Spleen (tissue), 11 donors: Measurements from ENCODE around the gene P4HB. TPM values are rescaled to one million over a fixed set of nuclear protein-coding genes. Genes with fewer than 3 reads are reported as not detected.

Experiments
- DNase-seq: peaks from one replicate; pipeline ENCODE4 v3.0.0-alpha.2; 2020
- H3K27ac ChIP-seq, 8 donors: fragments of 200-600 bp; sonication (generic) in 7 of 8; 1 replicate in 4 of 8; 2 replicates in 4 of 8; pipeline versions ENCODE4 v1.5.0 to v1.8.0; 2016 to 2021; ENCODE audit warnings: inconsistent platforms in 4 of 8, mild to moderate bottlenecking in 4 of 8, moderate library complexity in 1 of 8
- H3K27me3 ChIP-seq, 7 donors: fragments of 200-600 bp; sonication (generic) in 6 of 7; replicated peaks in 1 of 7; 1 replicate in 4 of 7; 2 replicates in 3 of 7; pipeline versions ENCODE4 v1.5.0 to v1.8.0; 2016 to 2021; ENCODE audit warnings: inconsistent platforms in 3 of 7, mild to moderate bottlenecking in 1 of 7
- H3K36me3 ChIP-seq, 6 donors: fragments of 200-600 bp; sonication (generic) in 5 of 6; 1 replicate in 4 of 6; 2 replicates in 2 of 6; pipeline versions ENCODE4 v1.5.0 to v1.8.0; 2016 to 2021; ENCODE audit warnings: inconsistent platforms in 2 of 6
- H3K4me1 ChIP-seq, 6 donors: fragments of 200-600 bp; sonication (generic) in 5 of 6; 1 replicate in 3 of 6; 2 replicates in 3 of 6; pipeline versions ENCODE4 v1.5.0 to v1.8.0; 2016 to 2021; ENCODE audit warnings: inconsistent platforms in 3 of 6
- H3K4me3 ChIP-seq, 8 donors: fragments of 200-600 bp; sonication (generic) in 7 of 8; 1 replicate in 4 of 8; 2 replicates in 4 of 8; pipeline versions ENCODE4 v1.5.0 to v1.8.0; 2016 to 2021; ENCODE audit warnings: inconsistent platforms in 4 of 8, mild to moderate bottlenecking in 4 of 8, moderate library complexity in 2 of 8
- H3K9me3 ChIP-seq, 8 donors: fragments of 200-600 bp; sonication (generic) in 7 of 8; 1 replicate in 4 of 8; 2 replicates in 4 of 8; pipeline versions ENCODE4 v1.5.0 to v1.8.0; 2016 to 2021; ENCODE audit warnings: inconsistent platforms in 4 of 8
- CTCF ChIP-seq, 11 experiments: fragments of 200-600 bp in 7 of 11; fragments of 450-650 bp in 4 of 11; sonication (generic) in 4 of 11; IDR thresholded peaks in 8 of 11; conservative IDR thresholded peaks in 3 of 11; 1 replicate in 7 of 11; 2 replicates in 4 of 11; pipeline versions ENCODE4 v1.4.0 to v1.8.0; 2016 to 2021; ENCODE audit warnings: antibody characterized with exemption in 11 of 11, inconsistent platforms in 4 of 11, mild to moderate bottlenecking in 1 of 11
- POLR2A ChIP-seq, 3 donors: fragments of 450-650 bp; IDR thresholded peaks; one replicate each; pipeline ENCODE4 v1.5.1; 2017; ENCODE audit warnings: antibody characterized with exemption in 3 of 3, mild to moderate bottlenecking in 1 of 3
- POLR2AphosphoS5 ChIP-seq, 3 donors: sonication (generic); formaldehyde crosslinking; IDR thresholded peaks; one replicate each; pipeline ENCODE4 v1.5.1; 2017; ENCODE audit warnings: antibody characterized with exemption in 3 of 3
- WGBS, 5 donors: extraction: QIAGEN DNeasy Blood & Tissue Kit in 3 of 5; methylation state at CpG; one replicate each; pipeline versions ENCODE4 v1.1.5 to v1.1.7; 2013 to 2018; 5-methylcytosine and 5-hydroxymethylcytosine counted together
- intact Hi-C: fragments of 100-400 bp; cut with DNase I; formaldehyde crosslinking; loops from one replicate; pipeline ENCODE4 v1.15.0; 2023; ENCODE audit warnings: low total_unique reads
- polyA plus RNA-seq, 3 donors: library from polyadenylated mRNA; stranded (reverse); fragments of 200-250 nt; gene quantifications; one replicate each; pipeline ENCODE4 v1.2.1, GENCODE V29; 2013
- total RNA-seq, 7 donors: library from RNA; depleted of rRNA in 3 of 7; stranded (reverse); fragments of >200 nt in 3 of 7; fragmentation: NEBNext Ultra II Directional in 4 of 7; extraction: Animal tissue kit (Norgen Biotek cat#: 25700) in 4 of 7; gene quantifications; one replicate each; pipeline versions ENCODE4 v1.1.0 to v1.2.1, GENCODE V29; 2016 to 2021
- donor health status: healthy with polysubstance abuse.
- donor health status: DM: no; HTN: no; CAD: no; lungs with moderate emphysema.
- donor health status: DM: no; HTN: no; CAD: no.
- donor health status: Bipolar disorder and iron deficiency.
- donor health status: healthy.
- donor health status: DM: no; HTN: no; CAD: no.
- donor health status: DM: yes; HTN: yes; CAD: no.

P4HB gene
- total and polyA plus RNA-seq, 10 donors, result 161 to 1,208 (median 646) TPM

- H3K4me1 ChIP-seq, result peaks cover 34 to 71% (median 64%) of the 10 kb centered on the region in 6 donors
- WGBS, 5 donors, result 0 to 1% (median 0%) methylated on average over 7 to 64 of the region's 64 CpGs
- peak within 1 kb of the TSS; percentile 96 to 100 (median 98) for H3K27ac ChIP-seq
- peaks cover 0 to 41% (median 24%) of the 10 kb centered on the region in 6 donors for H3K36me3 ChIP-seq
- no peaks in the 10 kb centered on the region for H3K27me3 ChIP-seq
- TF ChIP-seq POLR2AphosphoS5 (IDR thresholded peaks at IDR 0.05) (peak in 1 of 3 donors; percentile 99), CTCF (IDR thresholded peaks at IDR 0.05 in 8 of 11, conservative IDR thresholded peaks at IDR 0.05 in 3 of 11) (no peak)
- peak within 1 kb of the TSS; percentile 77 to 99 (median 88) for H3K4me3 ChIP-seq
- H3K9me3 ChIP-seq, result no peaks in the 10 kb centered on the region
- intact Hi-C loops, result no loop called here
- no peak for DNase-seq
Observed at GRCh38 chr17:81870981-81871386, 10.6 kb upstream of the P4HB start, which contains the start of gene ARHGDIA. ARHGDIA (minus strand) TSS chr17:81871337; CDS start chr17:81869930, 1,407 bp downstream.

GRCh38 chr17:81870131-81870980 lies 10.0 kb upstream of the P4HB start:
- TF ChIP-seq POLR2A (IDR thresholded peaks at IDR 0.05), result no peak
- TF ChIP-seq POLR2AphosphoS5 (IDR thresholded peaks at IDR 0.05), result peak; percentile 58 to 75 (median 70)
- TF ChIP-seq CTCF (IDR thresholded peaks at IDR 0.05 in 8 of 11, conservative IDR thresholded peaks at IDR 0.05 in 3 of 11), result no peak
- Histone ChIP-seq H3K36me3 (peaks cover 0 to 47% (median 24%) of the 10 kb centered on the region in 6 donors), H3K27ac (peak overlapping the region; percentile 96 to 100 (median 98)), H3K4me3 (peak overlapping the region; percentile 75 to 99 (median 86)), H3K9me3 (no peaks in the 10 kb centered on the region), H3K27me3 (no peaks in the 10 kb centered on the region), H3K4me1 (peaks cover 34 to 77% (median 69%) of the 10 kb centered on the region in 6 donors)
- peak; percentile 91 for DNase-seq
- WGBS, 5 donors, result 1 to 3% (median 2%) methylated on average over 27 to 65 of the region's 65 CpGs
- intact Hi-C loops, result no loop called here

- Histone ChIP-seq H3K27me3 (no peaks in the 10 kb centered on the region), H3K4me1 (peaks cover 34 to 86% (median 71%) of the 10 kb centered on the region in 6 donors), H3K27ac (peak overlapping the region; percentile 96 to 100 (median 98)), H3K4me3 (peak overlapping the region; percentile 75 to 99 (median 86)), H3K9me3 (no peaks in the 10 kb centered on the region), H3K36me3 (peaks cover 0 to 50% (median 24%) of the 10 kb centered on the region in 6 donors)
- peak; percentile 88 for DNase-seq
- TF ChIP-seq CTCF (IDR thresholded peaks at IDR 0.05 in 8 of 11, conservative IDR thresholded peaks at IDR 0.05 in 3 of 11) (peak; percentile 69 to 97 (median 89)), POLR2A (IDR thresholded peaks at IDR 0.05) (no peak), POLR2AphosphoS5 (IDR thresholded peaks at IDR 0.05) (peak in 2 of 3 donors; percentile 33 to 78)
- intact Hi-C loops, result no loop called here
- WGBS, 5 donors, result 38 to 44% (median 44%) methylated on average over 12 to 52 of the region's 52 CpGs
Observed at GRCh38 chr17:81869221-81870130, 9.1 kb upstream of the P4HB start.
